ENCODE results near the gene PRR5L.

The PRR5L gene

GRCh38 chr11:36274414-36274813 lies 21.7 kb upstream of the PRR5L start:
- in situ Hi-C loops (cut with HindIII; ENCODE audit: low sequenced_read_pairs) = loop anchor here (25.0 kb wide), 2 partner anchors 662 to 787 kb away; partner anchors contain the start of gene FJX1

DNA sequence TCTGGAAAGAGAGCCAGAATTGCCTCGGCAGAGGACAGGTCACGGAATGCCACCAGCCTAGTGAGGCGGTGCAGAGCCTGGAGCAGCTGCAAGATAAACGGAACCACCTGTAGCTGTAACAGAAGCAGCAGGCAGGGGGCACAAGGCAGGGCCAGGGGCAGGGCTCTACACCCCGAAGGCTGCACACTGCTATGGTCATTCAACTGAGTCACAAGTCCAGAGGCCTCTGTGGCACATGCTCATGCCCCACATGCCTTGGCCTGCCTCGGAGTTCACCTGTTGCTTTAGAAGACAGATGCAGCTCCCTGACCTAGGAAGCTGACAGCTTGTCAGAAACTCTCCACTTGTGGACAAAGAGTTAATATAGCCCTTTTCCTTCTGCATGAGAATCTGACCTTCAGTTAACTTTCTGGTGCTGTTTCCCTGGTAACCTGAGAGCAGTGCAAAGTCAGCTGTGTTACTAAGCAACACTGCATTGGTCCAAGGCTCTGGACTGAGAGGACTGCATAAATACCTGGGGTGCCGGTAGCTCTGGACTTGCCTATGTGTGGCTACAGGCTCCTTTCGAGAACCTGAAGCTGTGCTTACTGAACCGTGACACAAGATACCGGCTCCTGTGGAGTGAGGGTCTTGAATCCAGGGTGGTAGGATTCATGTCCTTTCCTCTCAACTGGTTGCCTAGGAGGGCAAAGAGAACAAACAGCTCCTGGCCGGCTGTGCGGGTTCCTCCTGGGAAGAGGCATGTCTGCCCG lies 17.4 kb upstream of the PRR5L start:
- in situ Hi-C loops (cut with HindIII; ENCODE audit: low sequenced_read_pairs) = no loop called here

DNA sequence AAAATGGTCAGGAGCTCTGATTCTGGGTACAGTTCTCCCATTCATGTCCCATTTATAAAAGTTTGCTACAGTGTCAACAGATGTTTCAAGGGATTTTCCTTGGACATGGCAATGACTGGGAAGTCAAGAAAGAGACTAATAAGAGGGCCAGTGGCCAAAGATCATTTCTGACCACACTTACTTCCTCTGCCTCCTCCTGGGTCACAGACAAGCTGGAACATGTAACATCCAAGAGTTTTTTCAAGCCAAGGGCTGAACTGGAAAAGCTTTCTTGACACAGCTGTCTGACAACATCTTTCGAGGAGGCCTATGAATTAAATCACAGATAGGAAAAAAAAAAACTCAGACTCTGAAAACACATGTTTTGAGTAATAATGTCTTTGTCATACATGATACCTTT lies 15.6 kb upstream of the PRR5L start:
- in situ Hi-C loops (cut with HindIII; ENCODE audit: low sequenced_read_pairs) = no loop called here

GRCh38 chr11:36281850-36282249 lies 14.2 kb upstream of the PRR5L start:
- in situ Hi-C loops (cut with HindIII; ENCODE audit: low sequenced_read_pairs) = no loop called here

DNA sequence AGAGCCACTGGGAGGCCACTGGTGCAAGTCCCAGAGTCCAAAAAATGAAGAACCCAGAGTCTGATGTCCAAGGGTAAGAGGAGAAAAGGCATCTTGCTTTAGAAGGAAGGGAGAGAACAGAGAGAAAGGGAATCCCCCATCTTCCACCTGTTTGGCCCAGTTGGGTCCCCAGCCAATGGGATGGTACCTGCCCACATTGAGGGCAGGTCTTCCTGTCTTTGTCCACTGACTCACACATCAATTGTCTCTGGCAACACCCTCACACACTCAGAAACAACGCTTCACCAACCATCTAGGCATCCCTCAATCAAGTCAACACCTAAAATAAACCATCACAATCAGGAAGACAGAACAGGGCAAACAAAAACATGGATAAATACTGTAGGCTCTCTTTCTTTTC lies 13.2 kb upstream of the PRR5L start:
- in situ Hi-C loops (cut with HindIII; ENCODE audit: low sequenced_read_pairs) = no loop called here

- in situ Hi-C loops (cut with HindIII; ENCODE audit: low sequenced_read_pairs) = no loop called here
These were observed 7.5 kb upstream of the PRR5L start for GRCh38 chr11:36288442-36289225.

DNA sequence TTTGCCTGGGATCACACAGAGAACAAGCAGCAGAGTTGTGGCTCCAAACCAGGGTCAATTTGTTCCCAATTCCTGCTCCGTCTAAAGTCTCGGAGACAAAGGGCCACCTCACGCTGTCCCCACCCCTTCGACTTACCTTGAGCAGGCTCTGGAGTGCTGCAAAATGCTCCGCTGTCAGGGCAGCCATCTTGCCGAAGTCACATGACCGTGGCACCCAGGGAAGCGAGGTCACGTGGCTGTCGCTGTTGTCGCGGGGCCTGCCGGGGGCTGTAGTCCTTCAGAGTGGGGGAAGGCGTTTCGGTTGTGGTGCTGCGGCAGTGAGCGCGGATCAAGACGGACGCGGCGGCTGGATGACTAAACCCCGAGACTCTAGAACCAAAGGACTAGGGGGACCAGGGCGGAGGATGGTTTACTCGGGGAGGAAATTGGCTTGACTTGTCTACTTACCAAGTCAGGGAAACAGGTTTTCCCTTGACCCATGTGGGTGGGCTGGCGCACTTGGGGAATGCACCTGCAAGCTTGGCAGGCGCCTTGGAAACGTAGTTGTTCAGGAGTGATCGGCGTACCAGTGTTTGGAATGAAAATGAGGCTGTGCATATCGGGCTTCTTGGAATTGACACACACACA lies 6.7 kb upstream of the PRR5L start, which contains the start of gene COMMD9:
TSS of gene COMMD9 (minus strand) at position 199 of the 627 bp plus-strand sequence. CDS start at position 187, 12 bp downstream.
- in situ Hi-C loops (cut with HindIII; ENCODE audit: low sequenced_read_pairs) = no loop called here

- in situ Hi-C loops (cut with HindIII; ENCODE audit: low sequenced_read_pairs) = no loop called here
These were observed 3.8 kb upstream of the PRR5L start for GRCh38 chr11:36292311-36292722.

DNA sequence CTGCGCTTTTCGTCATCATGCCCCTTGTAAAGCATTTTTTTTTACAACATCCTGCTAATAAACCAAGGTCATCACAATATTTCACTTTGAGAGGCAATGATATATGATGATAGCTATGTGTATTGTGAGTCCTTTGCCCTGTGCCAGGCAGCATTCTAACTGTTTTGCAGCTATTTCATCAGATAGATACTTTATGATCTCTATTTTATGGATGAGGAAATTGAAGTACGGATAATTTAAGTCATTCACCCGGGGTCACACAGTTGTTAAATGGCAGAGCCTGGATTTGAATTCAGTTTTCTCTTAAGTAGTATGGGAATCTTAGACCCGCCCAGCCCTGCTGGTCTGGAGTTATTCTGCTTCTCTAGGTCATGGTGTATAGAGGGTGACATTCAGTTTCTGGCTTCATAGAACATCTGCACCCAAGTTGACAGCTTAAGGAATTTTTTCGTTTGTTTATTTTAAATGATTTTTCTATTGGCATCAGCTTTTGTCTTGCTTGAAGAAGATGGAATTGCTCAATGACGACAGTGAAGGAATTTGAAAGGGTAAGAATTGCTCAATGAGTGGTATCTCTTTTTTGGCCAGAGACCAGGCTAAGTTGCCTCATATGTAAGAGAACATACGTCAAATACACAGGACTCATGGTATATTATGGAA lies 926 bp downstream of the PRR5L start:
- in situ Hi-C loops (cut with HindIII; ENCODE audit: low sequenced_read_pairs) = loop anchor here (5.0 kb wide), 1 partner anchor 170 kb away; no protein-coding TSS in a partner anchor

DNA sequence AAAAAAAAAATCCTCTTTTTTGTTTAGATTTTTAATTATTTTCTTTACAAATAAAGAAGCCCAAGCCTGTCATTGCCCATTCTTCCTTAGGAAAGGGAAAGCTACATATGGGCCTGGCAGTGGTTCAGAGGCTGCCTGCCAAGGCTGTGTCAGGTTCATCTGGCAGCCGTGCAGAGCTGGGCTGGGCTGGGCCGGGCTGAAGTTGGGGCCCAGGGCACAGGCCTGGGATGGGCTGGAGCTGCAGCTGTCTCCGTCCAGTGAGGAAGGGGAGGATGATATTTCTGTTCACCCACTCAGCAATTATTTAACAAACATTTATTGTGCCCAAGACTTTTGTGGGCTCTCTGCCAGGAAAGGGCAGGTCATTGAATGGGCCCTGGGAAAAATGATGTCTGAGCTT lies 4.6 kb downstream of the PRR5L start:
- in situ Hi-C loops (cut with HindIII; ENCODE audit: low sequenced_read_pairs) = no loop called here

GRCh38 chr11:36304351-36304750 lies 8.3 kb downstream of the PRR5L start:
- in situ Hi-C loops (cut with HindIII; ENCODE audit: low sequenced_read_pairs) = no loop called here

- in situ Hi-C loops (cut with HindIII; ENCODE audit: low sequenced_read_pairs) = no loop called here
These were observed 9.0 kb downstream of the PRR5L start for GRCh38 chr11:36305047-36305446.

- in situ Hi-C loops (cut with HindIII; ENCODE audit: low sequenced_read_pairs) = no loop called here
These were observed 10.8 kb downstream of the PRR5L start for GRCh38 chr11:36306888-36307287.

- in situ Hi-C loops (cut with HindIII; ENCODE audit: low sequenced_read_pairs) = no loop called here
These were observed 12.5 kb downstream of the PRR5L start for GRCh38 chr11:36308577-36308976.

DNA sequence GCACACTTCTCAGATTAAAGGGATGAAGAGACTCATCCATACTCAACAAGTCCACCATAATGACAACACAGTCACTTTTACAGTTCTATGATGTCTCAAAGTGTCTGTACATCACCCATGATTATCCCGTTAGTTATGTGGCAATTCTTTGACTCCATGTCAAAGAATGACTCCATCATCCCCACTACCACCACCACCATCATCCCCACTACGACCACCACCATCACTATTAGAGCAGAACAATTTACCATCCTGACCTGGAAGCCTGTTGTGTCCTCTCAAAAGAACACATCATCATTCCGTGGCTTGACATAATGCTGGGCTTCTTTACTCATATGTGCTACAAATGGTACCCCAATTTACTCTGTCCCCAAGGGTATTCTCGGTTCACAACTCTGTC lies 13.7 kb downstream of the PRR5L start:
- in situ Hi-C loops (cut with HindIII; ENCODE audit: low sequenced_read_pairs) = no loop called here

- in situ Hi-C loops (cut with HindIII; ENCODE audit: low sequenced_read_pairs) = no loop called here
These were observed 16.0 kb downstream of the PRR5L start for GRCh38 chr11:36311926-36312595.

DNA sequence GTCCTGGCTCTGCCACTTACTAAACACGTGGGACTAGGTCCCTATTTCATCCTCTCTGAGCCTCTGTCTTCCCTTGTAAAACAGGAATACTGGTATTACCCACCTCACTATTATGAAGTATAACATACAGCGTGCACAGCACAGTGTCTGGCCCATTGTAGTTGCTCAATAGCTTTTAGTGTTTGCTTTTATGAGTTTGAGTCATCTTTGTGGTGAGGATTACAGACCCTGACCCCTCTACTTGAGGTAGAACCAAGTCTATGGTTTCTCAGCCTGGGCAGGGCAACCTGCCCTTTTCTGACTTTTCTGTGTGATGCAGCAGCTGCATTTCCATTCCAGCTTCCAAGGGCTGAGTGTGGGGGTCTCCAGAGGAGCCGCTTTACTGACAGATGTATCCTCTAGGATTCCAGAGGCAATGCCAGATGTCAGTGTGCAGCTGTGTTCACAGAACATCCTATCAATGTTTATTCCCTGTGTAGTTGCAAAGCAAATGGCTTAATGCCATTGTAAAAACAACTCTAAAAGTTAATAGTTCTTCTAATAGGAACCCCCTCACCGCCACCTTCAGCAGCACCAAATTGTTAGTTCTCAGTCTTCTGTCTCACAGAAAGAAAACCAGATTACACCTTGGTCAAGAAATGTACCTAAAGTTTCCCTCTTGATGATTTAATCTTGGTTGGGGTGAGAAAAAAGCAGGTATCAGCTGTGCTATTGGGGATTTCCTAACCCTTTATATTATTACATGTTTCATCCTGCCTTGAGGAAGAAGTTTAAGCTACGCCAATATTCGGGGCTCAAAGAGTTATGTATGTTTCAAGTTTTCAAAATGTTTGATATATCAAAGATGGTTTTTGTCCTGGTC lies 16.8 kb downstream of the PRR5L start:
- in situ Hi-C loops (cut with HindIII; ENCODE audit: low sequenced_read_pairs) = no loop called here

DNA sequence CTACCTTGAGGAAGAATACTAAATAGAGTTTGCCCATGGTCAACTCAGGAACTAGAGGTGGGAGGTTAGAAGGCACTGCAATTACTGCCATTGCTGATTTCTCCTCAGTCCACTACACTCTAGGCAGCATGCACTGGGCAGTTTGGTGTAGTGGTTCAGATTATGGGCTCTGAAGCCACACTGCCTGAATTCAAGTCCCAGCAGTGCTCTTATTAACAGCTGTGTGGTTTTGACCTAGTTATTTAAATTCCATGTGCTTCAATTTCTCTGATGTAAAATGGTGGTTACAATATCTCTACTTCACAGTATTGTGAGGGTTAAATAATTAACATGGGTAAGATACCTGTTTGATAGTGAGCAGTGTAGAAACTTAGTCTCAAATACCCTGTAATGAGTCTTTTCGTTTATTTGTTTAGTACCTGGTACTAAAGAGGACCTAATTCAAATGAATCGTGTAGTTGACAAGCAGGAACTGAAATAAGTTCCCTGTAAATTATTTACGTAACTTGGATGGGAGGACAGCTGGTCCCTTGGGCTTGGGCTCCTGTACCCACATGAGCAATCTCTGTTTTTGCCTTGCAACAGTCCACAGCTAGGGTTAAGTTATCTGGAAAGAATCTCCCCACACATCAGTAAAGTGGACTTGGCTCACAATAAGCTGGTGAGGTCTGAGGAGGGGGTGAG lies 17.8 kb downstream of the PRR5L start:
- in situ Hi-C loops (cut with HindIII; ENCODE audit: low sequenced_read_pairs) = no loop called here

- in situ Hi-C loops (cut with HindIII; ENCODE audit: low sequenced_read_pairs) = no loop called here
These were observed 18.3 kb downstream of the PRR5L start for GRCh38 chr11:36314434-36314767.
